ENCODE results near the gene BAG3.
A peak's percentile ranks its signal among the peaks of the same experiment; 100 is the strongest.

Gene BAG3

DNA sequence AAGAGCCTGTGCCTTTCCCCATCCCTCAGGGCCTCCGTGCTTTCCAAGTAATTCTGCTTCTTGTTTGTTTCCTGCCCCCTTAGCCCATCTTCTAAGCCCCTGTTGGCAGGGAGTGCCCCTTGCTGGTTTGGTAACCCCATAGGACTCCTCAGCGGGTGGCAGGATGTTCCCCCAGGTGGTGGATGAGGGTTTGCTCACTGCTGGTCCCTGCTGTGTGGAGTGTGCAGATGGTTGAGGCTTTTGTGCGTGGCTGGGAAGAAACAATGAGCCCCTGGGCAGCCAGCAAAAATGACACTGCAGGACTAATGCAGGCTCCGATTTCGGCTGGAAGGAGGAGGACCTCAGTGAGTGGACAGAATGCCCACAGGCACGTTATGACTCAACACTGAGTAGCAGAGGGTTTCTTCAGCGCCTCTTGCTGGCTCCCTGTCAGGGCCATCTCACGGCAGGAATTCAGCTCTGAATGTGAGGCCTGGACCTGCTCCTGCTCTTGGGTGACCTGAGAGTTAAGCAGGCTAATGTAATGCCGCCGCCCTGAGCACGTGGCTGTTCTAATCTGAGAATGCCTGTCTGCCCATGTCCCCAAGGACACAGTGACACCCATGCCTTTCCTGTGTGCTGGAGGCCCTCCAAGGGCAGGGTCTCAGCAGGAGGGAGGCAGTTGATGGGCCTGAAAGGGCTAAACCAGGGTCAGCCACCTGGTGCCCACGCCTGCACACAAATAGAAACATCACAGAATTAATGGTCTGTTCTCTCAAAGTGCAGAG, 16.6 kb downstream of the BAG3 start:
- no peak overlapping the region for H3K4me3 ChIP-seq (ENCODE audit: low read depth, low read length)
- peaks cover 4 to 46% of the 10 kb centered on the region in 2 experiments; a peak in 1 of 3 replicates for H3K36me3 ChIP-seq (ENCODE audit: control insufficient read depth in 2 of 2, insufficient read depth in 1 of 2, low read length in 2 of 2)
- POLR2A ChIA-PET, result interaction anchor here (0.6 to 0.8 kb wide), 2 partner anchors 14 to 17 kb away, joined by 3 read pairs; partner anchors contain the start of gene BAG3
- H3K4me1 ChIP-seq (ENCODE audit: control insufficient read depth, insufficient read depth, low read length), result peaks cover 17% of the 10 kb centered on the region
- no peaks in the 10 kb centered on the region for H3K9me3 ChIP-seq (ENCODE audit: control insufficient read depth, insufficient read depth, low read depth, low read length)
- CTCF ChIA-PET, result interaction anchor here (1.1 to 1.3 kb wide), 2 partner anchors 14 to 19 kb away, joined by 3 to 4 read pairs; no protein-coding TSS in a partner anchor
- H3K27ac ChIP-seq (ENCODE audit: extremely low read depth, low read depth, low read length), result no peak overlapping the region
- TF ChIP-seq ZNF660 (tag by site-specific recombination; IDR thresholded peaks at IDR 0.05) (no peak; the same call in 1 of the 2 replicates), ZNF16 (tag by site-specific recombination; IDR thresholded peaks at IDR 0.05; ENCODE audit: low read depth) (no peak), TCF7L2 (IDR thresholded peaks at IDR 0.05; ENCODE audit: borderline replicate concordance, low read depth, low read length) (no peak), ZNF114 (tag by site-specific recombination; IDR thresholded peaks at IDR 0.05) (no peak), ZFP3 (tag by site-specific recombination; IDR thresholded peaks at IDR 0.05; ENCODE audit: low read depth) (no peak), ZNF529 (tag by site-specific recombination; IDR thresholded peaks at IDR 0.05; ENCODE audit: insufficient replicate concordance) (no peak), ZNF157 (tag by site-specific recombination; IDR thresholded peaks at IDR 0.05) (no peak), ZNF138 (tag by site-specific recombination; IDR thresholded peaks at IDR 0.05; ENCODE audit: borderline replicate concordance) (no peak), KLF9 (tag by site-specific recombination; IDR thresholded peaks at IDR 0.05; ENCODE audit: low read depth) (no peak), ZNF433 (tag by site-specific recombination; IDR thresholded peaks at IDR 0.05; ENCODE audit: low read depth) (no peak), IKZF3 (tag by site-specific recombination; IDR thresholded peaks at IDR 0.05) (no peak; the same call in 1 of the 2 replicates), OVOL3 (tag by site-specific recombination; IDR thresholded peaks at IDR 0.05) (no peak), ZNF24 (tag by site-specific recombination; IDR thresholded peaks at IDR 0.05) (0 out of 2 replicates have a peak, but pooled peaks have one; percentile 33)
- TF ChIP-seq, protein P1, sequence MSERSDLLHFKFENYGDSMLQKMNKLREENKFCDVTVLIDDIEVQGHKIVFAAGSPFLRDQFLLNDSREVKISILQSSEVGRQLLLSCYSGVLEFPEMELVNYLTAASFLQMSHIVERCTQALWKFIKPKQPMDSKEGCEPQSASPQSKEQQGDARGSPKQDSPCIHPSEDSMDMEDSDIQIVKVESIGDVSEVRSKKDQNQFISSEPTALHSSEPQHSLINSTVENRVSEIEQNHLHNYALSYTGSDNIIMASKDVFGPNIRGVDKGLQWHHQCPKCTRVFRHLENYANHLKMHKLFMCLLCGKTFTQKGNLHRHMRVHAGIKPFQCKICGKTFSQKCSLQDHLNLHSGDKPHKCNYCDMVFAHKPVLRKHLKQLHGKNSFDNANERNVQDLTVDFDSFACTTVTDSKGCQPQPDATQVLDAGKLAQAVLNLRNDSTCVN (tag by site-specific recombination; optimal IDR thresholded peaks at IDR 0.05), result no peak
- TF ChIP-seq, protein P2, sequence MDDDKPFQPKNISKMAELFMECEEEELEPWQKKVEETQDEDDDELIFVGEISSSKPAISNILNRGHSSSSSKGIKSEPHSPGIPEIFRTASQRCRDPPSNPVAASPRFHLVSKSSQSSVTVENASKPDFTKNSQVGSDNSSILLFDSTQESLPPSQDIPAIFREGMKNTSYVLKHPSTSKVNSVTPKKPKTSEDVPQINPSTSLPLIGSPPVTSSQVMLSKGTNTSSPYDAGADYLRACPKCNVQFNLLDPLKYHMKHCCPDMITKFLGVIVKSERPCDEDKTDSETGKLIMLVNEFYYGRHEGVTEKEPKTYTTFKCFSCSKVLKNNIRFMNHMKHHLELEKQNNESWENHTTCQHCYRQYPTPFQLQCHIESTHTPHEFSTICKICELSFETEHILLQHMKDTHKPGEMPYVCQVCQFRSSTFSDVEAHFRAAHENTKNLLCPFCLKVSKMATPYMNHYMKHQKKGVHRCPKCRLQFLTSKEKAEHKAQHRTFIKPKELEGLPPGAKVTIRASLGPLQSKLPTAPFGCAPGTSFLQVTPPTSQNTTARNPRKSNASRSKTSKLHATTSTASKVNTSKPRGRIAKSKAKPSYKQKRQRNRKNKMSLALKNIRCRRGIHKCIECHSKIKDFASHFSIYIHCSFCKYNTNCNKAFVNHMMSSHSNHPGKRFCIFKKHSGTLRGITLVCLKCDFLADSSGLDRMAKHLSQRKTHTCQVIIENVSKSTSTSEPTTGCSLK (tag by site-specific recombination; IDR thresholded peaks at IDR 0.05), result no peak
- TF ChIP-seq, protein P3, sequence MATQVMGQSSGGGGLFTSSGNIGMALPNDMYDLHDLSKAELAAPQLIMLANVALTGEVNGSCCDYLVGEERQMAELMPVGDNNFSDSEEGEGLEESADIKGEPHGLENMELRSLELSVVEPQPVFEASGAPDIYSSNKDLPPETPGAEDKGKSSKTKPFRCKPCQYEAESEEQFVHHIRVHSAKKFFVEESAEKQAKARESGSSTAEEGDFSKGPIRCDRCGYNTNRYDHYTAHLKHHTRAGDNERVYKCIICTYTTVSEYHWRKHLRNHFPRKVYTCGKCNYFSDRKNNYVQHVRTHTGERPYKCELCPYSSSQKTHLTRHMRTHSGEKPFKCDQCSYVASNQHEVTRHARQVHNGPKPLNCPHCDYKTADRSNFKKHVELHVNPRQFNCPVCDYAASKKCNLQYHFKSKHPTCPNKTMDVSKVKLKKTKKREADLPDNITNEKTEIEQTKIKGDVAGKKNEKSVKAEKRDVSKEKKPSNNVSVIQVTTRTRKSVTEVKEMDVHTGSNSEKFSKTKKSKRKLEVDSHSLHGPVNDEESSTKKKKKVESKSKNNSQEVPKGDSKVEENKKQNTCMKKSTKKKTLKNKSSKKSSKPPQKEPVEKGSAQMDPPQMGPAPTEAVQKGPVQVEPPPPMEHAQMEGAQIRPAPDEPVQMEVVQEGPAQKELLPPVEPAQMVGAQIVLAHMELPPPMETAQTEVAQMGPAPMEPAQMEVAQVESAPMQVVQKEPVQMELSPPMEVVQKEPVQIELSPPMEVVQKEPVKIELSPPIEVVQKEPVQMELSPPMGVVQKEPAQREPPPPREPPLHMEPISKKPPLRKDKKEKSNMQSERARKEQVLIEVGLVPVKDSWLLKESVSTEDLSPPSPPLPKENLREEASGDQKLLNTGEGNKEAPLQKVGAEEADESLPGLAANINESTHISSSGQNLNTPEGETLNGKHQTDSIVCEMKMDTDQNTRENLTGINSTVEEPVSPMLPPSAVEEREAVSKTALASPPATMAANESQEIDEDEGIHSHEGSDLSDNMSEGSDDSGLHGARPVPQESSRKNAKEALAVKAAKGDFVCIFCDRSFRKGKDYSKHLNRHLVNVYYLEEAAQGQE (tag by site-specific recombination; IDR thresholded peaks at IDR 0.05), result no peak; the same call in 1 of the 2 replicates
- TF ChIP-seq, protein P4, sequence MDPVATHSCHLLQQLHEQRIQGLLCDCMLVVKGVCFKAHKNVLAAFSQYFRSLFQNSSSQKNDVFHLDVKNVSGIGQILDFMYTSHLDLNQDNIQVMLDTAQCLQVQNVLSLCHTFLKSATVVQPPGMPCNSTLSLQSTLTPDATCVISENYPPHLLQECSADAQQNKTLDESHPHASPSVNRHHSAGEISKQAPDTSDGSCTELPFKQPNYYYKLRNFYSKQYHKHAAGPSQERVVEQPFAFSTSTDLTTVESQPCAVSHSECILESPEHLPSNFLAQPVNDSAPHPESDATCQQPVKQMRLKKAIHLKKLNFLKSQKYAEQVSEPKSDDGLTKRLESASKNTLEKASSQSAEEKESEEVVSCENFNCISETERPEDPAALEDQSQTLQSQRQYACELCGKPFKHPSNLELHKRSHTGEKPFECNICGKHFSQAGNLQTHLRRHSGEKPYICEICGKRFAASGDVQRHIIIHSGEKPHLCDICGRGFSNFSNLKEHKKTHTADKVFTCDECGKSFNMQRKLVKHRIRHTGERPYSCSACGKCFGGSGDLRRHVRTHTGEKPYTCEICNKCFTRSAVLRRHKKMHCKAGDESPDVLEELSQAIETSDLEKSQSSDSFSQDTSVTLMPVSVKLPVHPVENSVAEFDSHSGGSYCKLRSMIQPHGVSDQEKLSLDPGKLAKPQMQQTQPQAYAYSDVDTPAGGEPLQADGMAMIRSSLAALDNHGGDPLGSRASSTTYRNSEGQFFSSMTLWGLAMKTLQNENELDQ (tag by site-specific recombination; IDR thresholded peaks at IDR 0.05; ENCODE audit: low read depth), result no peak
- TF ChIP-seq, protein P5, sequence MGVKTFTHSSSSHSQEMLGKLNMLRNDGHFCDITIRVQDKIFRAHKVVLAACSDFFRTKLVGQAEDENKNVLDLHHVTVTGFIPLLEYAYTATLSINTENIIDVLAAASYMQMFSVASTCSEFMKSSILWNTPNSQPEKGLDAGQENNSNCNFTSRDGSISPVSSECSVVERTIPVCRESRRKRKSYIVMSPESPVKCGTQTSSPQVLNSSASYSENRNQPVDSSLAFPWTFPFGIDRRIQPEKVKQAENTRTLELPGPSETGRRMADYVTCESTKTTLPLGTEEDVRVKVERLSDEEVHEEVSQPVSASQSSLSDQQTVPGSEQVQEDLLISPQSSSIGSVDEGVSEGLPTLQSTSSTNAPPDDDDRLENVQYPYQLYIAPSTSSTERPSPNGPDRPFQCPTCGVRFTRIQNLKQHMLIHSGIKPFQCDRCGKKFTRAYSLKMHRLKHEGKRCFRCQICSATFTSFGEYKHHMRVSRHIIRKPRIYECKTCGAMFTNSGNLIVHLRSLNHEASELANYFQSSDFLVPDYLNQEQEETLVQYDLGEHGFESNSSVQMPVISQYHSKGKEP (tag by site-specific recombination; IDR thresholded peaks at IDR 0.05), result no peak
- TF ChIP-seq, protein P6, sequence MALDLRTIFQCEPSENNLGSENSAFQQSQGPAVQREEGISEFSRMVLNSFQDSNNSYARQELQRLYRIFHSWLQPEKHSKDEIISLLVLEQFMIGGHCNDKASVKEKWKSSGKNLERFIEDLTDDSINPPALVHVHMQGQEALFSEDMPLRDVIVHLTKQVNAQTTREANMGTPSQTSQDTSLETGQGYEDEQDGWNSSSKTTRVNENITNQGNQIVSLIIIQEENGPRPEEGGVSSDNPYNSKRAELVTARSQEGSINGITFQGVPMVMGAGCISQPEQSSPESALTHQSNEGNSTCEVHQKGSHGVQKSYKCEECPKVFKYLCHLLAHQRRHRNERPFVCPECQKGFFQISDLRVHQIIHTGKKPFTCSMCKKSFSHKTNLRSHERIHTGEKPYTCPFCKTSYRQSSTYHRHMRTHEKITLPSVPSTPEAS (tag by site-specific recombination; IDR thresholded peaks at IDR 0.05), result no peak
- TF ChIP-seq, protein P7, sequence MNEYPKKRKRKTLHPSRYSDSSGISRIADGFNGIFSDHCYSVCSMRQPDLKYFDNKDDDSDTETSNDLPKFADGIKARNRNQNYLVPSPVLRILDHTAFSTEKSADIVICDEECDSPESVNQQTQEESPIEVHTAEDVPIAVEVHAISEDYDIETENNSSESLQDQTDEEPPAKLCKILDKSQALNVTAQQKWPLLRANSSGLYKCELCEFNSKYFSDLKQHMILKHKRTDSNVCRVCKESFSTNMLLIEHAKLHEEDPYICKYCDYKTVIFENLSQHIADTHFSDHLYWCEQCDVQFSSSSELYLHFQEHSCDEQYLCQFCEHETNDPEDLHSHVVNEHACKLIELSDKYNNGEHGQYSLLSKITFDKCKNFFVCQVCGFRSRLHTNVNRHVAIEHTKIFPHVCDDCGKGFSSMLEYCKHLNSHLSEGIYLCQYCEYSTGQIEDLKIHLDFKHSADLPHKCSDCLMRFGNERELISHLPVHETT (tag by site-specific recombination; IDR thresholded peaks at IDR 0.05), result no peak
- TF ChIP-seq, protein P8, sequence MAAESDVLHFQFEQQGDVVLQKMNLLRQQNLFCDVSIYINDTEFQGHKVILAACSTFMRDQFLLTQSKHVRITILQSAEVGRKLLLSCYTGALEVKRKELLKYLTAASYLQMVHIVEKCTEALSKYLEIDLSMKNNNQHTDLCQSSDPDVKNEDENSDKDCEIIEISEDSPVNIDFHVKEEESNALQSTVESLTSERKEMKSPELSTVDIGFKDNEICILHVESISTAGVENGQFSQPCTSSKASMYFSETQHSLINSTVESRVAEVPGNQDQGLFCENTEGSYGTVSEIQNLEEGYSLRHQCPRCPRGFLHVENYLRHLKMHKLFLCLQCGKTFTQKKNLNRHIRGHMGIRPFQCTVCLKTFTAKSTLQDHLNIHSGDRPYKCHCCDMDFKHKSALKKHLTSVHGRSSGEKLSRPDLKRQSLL (tag by site-specific recombination; IDR thresholded peaks at IDR 0.05), result no peak

Data from HEK293 (cell line).